GM18907 (cell line): ENCODE data around the gene KRTAP21-3.

Source experiments
- ATAC-seq: cut with Tn5 transposase; IDR thresholded peaks from one replicate; pipeline ENCODE4 v1.9.1; 2021; ENCODE audit warnings: mild to moderate bottlenecking, moderate library complexity; ENCODE audit not compliant: unreplicated experiment

Gene KRTAP21-3

GRCh38 chr21:30668776-30669175 lies 49.8 kb downstream of the KRTAP21-3 start:
- no peak for ATAC-seq
